GM21390 (cell line): ENCODE data around the gene STON1.
"Not testable (repeated sequence)": the region's sequence is repeated elsewhere in the genome, so short reads cannot be mapped to it uniquely, and the experiment has no call there.

Experiments
- ATAC-seq: cut with Tn5 transposase; IDR thresholded peaks from one replicate; pipeline ENCODE4 v1.9.1; 2021; ENCODE audit not compliant: unreplicated experiment

Gene STON1, protein sequence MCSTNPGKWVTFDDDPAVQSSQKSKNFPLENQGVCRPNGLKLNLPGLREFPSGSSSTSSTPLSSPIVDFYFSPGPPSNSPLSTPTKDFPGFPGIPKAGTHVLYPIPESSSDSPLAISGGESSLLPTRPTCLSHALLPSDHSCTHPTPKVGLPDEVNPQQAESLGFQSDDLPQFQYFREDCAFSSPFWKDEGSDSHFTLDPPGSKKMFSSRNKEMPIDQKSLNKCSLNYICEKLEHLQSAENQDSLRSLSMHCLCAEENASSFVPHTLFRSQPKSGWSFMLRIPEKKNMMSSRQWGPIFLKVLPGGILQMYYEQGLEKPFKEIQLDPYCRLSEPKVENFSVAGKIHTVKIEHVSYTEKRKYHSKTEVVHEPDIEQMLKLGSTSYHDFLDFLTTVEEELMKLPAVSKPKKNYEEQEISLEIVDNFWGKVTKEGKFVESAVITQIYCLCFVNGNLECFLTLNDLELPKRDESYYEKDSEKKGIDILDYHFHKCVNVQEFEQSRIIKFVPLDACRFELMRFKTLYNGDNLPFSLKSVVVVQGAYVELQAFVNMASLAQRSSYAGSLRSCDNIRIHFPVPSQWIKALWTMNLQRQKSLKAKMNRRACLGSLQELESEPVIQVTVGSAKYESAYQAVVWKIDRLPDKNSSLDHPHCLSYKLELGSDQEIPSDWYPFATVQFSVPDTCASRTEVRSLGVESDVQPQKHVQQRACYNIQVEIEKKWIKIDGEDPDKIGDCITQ

DNA sequence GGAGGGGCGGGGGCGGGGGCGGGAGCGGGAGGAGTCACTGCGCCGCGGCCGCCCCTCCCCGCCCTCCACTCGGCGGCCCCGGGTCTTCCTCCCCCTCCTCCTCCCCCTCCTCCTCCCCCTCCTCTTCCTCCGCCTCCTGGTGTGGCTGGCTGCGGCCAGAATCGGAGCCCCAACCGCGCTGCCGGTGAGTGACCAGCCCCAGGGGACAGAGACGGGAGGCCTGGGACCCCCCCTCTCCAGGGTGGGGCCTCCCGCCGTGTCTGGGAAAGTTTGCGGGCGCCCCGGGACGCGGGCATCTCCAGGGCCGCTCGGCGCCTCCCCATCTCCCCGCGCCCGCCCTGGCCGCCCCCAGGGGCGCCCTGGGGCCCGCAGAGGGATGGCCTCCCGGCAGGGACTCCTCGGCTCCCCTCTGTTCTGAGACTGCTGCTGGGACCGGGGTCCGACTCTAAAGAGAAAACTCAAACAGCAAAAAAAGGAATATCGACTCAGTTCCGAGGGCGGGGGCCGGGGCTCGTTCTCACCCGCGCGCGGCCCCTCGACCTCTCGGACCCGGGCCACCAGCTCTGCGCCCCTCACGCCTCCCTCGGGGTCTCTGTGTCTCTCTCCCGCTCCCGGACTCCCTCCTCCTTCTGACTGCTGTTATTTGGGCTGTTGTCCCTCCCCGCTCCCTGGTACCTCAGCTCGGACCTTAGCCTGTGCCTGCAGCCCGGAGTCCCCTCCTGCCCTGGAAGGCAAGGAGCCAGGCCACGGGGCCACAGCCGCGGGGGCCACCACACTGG, at the start of gene STON1:
Gene STON1 (plus strand): TSS at position 122 of the 779 bp plus-strand sequence. CDS start 50,480 bp downstream, outside the sequence.
- ATAC-seq: peak; percentile 59

DNA sequence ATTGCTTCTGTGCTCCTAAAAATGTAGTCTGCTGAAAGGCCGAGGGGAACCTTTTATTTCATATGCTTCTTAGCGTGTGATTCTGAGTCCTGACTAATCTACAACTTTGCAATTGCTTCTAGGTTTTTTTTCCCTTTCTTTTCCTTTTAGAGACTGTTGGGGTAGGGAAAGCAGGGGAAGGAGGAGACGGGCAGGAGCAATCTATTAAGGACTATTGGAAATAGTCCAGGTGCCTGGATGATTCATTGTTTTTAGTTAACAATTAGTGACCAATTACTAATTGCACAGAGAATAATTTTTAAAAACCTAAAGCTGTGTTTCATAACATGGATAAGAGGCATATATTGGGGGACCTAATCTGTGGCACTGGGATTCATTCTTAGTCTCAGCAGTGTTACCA, 49.4 kb upstream of the STON1 start:
- no peak for ATAC-seq

DNA sequence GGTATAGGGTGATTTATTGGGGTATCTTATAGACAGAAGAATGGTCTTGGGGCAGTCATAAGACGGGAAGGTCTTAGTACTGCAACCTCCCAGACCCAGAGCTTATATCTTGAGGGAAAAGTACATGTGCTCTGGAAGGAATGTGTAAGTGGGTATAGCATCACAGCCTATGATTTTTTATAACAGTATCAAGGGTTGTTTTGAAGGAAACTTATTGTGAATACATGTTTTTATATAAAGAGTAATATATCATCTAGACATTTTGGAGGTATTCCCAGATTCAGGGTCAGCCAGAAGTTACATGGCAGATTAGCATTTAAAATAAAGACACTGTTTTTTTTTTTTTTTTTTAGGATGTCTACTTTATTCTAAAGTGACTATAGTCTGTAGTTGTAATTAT, 47.6 kb upstream of the STON1 start:
- no peak for ATAC-seq

DNA sequence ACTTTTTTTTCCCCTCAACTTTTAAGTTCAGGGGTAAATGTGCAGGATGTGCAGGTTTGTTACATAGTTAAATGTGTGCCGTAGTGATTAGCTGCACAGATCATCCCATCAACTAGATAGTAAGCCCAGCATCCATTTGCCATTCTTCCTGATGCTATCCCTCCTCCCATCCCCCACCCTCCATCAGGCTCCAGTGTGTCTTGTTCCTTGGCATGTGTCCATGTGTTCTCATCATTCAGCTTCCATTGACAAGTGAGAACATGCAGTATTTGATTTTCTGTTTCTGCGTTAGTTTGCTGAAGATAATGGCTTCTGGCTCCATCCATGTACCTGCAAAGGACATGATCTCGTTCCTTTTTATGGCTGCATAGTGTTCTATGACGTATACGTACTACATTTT, 47.2 kb upstream of the STON1 start:
- ATAC-seq: no peak

DNA sequence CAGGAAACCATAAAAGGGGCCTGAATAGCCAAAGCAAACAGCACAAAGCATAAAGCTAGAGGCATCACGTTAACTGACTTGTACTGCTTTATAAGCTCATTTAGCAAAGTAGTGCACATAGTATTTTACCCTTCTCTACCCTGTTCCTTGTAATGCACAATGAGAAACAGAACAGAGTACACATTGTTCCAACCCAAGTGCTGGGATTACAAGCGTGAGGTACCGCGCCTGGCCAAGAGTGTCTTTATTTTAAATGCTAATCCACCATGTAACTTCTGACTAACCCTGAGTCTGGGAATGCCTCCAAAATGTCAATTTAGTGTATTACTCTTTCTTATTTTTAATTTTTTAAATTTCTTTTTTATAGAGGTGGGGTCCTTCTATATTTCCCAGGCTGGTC, 46.4 kb upstream of the STON1 start:
- no peak for ATAC-seq

DNA sequence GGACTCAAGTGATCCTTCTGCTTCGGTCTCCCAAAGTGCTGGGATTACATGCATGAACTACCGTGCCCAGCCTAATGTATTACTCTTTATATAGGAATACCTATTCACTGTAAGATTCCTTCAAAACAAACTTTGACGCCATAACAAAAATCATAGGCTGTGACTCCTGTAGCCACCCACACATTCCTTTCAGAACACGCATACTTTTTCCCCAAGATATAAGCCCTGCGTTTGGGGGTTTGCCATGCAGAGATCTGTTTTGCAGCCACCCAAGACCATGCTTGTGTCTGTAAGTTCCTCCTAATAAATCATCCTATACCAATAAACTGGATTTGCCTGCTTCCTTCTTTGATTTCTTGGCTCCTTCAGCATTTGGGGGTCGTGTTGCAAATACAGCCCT, 46.0 kb upstream of the STON1 start:
- ATAC-seq: no peak

DNA sequence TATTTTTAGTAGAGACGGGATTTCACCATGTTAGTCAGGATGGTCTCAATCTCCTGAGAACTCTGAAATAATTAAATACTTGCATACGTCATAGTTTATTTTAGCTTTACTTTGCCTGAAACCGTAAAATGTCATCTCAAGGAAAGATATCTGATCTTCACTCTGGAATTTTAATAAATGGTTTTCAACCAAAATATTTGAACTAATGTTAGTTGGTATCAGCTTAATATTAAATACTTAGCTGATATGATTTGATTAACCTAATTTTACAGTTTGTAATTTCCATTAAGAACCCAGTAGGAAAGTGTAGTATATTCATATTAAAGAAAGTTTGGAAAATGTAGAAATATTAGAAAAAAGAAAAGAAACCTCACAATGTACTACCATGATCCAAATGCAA, 41.4 kb upstream of the STON1 start:
- ATAC-seq: no peak

DNA sequence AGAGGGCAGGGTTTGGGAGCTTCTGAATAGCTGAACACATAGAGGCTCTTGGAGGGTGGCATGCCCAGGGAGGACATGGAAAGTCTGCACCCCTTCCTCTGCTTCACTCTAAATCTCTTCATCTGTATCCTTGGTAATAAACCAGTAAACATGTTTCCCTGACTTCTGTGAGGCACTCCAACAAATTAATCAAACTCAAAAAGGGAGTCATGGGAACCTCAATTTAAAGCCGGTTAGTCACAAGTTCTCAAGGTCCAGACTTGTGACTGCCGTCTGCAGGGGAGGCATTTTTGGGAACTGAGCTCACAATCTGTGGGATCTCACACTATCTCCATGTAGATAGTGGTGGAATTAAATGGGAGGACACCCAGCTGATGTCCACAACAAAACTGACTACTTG, 33.1 kb upstream of the STON1 start:
- ATAC-seq: no peak

DNA sequence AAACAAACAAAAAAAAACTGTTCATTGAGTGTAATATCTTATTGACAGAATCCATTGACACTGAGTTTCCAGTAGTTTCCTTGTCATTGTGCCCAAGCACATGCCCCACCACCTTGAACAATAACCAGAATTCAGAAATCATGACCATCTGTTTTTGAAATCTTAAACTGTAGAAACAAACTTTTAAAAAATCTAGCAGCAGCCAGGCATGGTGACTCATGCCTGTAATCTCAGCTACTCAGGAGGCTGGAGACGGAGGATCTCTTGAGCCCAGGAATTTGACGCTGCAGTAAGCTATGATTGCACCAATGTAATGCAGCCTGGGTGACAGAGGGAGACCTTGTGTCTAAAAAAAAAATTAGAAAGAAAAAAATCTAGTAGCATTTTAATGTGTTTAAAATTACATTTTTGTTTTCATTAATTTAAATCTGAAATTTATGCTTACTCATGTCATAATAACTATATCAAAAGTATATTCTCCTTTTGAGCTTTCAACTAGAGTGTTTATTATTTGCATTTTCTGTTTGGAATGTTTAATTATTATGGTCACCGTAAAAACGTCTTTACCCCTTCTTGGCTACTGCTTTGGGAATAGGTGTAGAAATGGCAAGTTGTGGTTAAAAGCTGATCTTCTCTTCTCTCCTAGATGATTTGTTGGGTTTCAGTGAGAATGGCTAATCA, 25.2 kb upstream of the STON1 start:
- no peak for ATAC-seq

DNA sequence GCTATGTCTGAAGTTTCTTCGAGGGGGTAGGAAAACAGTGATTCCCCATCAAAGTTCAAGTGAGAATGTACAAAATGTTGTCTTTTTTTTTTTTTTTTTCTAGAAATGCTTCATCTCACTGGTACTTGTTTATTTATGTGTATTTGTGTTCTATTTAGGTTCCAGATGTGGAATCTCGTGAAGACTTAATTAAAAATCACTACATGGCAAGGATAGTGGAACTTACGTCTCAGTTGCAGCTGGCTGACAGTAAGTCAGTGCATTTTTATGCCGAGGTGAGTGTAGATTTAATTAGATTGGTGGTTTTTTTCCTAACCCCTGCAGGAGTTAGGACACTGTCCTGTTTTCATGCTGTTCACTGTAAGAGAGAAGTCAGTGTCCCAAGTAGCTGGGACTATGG, 22.8 kb upstream of the STON1 start:
- ATAC-seq: no peak

DNA sequence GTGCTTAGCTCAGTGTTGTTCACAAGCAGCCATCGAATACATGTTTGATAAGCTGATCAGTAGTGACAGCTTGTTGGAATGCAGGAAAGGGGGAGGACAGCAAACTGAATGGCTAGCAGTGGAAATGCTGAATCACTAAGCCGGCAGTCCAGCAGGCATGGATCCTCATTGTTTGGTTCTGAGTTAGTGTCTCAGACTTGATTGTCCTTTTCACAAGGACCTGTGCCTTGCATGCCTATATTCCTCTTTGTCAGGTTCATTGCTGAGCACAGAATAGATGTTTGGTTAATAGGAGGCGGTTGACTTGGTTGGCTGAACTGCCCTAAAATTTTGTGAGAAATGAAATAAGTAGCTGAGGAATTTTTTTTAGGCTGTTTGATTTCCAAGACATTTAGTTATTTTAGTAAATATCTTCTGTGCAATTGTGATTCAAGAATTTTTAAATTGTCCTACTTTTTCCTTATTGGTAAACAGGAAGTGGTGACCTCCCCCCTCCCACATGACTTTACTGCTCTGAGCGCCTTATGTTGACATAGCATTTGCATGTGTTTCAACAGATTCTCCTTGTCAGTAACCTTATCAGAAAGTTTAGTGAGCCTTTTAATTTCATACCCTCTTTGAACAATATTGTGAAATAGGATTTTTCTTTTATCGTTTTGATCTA, 21.4 kb upstream of the STON1 start:
- no peak for ATAC-seq

DNA sequence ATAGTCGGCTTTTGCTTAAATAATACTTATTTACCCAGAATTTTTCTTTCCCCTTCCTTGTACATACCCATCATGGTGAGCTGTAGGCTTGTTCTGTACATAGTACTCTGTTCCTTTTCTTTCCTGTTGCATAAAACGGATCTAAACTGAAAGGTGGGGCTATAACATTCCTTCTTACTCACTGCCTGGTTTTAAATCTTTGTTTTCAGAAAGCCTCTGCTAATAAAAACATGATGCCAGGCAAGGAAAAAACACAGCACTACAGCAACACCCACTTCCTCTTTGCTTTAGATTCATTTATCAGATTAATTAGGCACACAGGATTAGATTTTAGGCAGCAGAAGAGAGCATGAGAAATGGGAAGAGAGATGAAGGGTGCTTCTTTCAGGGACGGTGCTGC, 19.6 kb upstream of the STON1 start:
- no peak for ATAC-seq

DNA sequence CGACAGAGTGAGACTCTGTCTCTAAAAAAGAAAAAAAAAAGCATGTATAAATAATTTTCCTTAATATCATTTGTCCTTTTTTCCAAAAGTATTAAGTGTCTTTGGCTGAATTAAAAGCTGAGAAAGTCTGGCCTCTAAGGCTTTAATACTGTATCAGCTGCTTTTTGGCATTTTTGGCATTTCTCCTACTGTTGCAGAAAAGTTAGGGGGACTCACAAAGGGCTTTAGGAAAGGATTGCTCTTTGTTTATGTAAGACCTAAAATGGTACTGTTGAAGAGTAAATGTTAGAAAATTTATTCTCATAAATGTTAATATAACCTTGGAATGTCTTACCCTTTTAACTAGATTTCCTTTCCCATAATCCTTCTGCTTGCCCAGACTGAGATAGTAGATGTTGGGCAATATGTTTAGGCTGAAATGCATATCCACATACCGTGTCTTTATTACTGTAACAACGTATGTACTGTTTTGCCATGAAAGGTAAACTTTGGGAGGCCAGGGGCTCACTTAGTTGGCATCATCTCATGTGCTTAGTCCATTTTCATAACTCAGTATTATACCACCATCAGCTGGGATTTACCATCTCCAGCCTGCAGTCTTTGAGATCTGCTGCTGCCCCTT, 18.0 kb upstream of the STON1 start:
- no peak for ATAC-seq

DNA sequence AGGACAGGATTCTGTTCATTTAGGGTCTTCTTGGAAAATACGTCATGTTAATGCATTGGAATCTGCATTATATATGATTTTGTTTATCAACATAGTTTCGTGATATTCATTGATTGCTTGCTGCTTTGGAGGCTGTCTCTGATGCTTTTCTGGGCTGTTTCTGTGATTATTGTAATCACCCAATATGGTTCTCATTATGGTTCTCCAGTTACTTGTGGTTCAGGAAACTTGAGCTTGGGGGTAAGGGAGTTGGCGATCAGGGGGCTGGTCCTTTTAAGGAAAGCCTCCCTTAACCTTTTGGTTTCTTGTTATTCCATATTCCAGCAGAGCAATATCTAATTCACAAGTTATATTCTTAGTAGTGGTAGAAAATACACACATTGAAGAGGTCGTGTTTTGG, 17.4 kb upstream of the STON1 start:
- no peak for ATAC-seq

DNA sequence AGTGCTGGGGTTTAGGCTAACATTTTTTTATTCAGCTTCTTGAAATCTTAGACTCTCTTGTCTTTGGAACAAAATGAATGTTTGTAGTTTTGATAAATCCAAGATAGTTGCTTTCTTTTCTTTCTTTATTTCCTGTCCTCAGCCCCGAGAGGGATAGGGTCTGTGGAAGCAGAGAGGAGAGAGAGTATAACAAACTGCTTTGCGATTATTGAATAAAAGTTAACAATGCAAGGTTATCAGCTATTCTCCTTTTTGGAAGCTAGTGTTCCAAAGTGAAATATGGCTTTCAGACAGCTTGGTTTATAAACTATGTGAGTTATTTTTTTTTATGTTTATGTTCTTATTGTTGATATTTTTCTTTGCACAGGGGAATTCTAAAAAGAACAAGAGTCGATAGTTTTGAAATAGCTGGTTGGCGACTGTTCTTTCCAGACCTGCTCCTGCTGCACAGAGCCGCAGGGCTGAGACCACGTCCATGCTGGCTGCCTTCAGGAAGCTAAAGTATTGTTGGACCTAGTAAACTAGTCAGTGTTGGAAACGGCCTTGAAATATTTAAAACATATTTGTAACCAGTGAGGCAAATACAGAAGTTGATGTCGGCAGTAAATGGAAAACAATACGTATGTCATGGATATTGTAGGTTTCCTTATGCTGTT, 15.5 kb upstream of the STON1 start:
- ATAC-seq: no peak

DNA sequence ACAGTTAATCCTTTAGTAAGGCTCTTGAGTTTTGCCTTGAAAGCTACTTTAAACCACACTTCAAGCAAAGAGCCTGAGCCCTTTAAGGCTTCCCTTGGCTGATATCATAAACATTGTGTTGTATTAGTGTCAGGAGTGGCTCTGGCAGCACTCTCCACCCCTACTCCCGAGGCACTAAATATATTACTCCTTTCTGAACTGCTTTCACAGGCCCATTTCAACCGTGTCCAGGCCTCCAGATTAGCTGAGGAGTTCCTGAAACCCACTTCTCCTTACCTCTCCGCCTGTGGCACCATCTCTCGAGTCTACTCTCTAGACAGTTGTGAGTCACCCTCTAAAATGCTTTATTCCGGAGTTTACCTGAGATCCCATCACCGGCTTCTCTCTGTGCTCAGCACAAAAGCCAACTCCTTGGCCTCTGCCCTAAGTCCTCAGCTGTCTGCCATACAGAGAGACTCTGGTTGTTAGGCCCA, 14.4 kb upstream of the STON1 start:
- ATAC-seq: no peak

DNA sequence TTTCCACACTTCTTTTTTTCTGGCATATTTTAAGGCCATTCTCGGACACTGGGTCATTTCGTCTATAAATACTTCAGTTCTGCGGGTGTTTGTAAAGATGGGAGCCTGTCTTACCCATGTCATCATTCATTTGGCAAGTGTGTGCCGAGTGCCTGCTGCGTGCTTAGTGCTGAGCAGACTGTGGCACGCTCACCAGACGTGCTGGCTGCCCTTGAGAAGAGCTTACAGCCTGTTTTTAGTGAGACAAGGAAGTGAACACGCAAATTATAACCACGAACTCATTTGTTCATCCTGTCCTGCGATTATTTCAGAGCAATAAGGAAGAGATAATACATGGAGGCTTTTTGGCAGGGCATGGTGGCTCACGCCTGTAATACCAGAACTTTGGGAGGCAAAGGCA, 10.4 kb upstream of the STON1 start:
- ATAC-seq: no peak

DNA sequence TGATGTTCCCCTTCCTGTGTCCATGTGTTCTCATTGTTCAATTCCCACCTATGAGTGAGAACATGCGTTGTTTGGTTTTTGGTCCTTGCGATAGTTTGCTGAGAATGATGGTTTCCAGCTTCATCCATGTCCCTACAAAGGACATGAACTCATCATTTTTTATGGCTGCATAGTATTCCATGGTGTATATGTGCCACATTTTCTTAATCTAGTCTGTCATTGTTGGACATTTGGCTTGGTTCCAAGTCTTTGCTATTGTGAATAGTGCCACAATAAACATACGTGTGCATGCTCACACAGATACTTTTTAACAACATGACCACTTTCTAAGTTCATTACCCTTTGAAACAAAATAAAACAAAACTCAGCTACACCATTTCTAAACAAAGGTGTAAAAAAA, 5.2 kb upstream of the STON1 start:
- ATAC-seq: not testable (repeated sequence)

DNA sequence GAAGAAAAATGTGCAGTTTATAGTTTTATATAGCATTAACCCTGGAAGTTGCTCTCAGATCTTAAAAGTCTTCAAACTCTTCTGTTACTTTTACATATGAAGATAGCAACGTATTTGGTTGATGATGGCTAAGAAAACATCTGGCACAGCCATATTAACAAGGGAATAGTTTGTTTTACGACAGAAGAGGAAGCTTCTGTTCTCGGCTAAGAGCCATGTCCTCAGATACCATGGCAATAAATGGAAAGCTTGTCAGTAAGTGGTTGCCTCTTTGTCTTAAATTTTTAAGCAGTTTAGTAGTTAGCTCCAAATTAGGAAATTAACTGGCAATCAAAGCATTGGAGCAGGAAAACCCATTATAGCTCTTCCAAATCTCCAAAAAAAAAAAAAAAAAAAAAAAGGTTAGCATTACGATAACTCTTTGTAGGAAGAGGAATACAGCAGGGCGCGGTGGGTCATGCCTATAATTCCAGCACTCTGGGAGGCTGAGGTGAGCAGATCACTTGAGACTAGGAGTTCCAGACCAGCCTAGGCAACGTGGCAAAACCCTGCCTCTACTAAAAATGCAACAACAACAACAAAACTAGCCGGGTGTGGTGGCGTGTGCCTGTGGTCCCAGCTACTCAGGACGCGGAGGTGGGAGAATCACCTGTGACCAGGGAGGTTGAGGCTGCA, 4.5 kb upstream of the STON1 start:
- ATAC-seq: no peak
